ENCODE results near the gene ITSN1.

GRCh38 chr21:33611006-33611744 is 31.1 kb upstream of the ITSN1 start:
- TF ChIP-seq, protein P1, sequence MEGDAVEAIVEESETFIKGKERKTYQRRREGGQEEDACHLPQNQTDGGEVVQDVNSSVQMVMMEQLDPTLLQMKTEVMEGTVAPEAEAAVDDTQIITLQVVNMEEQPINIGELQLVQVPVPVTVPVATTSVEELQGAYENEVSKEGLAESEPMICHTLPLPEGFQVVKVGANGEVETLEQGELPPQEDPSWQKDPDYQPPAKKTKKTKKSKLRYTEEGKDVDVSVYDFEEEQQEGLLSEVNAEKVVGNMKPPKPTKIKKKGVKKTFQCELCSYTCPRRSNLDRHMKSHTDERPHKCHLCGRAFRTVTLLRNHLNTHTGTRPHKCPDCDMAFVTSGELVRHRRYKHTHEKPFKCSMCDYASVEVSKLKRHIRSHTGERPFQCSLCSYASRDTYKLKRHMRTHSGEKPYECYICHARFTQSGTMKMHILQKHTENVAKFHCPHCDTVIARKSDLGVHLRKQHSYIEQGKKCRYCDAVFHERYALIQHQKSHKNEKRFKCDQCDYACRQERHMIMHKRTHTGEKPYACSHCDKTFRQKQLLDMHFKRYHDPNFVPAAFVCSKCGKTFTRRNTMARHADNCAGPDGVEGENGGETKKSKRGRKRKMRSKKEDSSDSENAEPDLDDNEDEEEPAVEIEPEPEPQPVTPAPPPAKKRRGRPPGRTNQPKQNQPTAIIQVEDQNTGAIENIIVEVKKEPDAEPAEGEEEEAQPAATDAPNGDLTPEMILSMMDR (conservative IDR thresholded peaks at IDR 0.05; ENCODE audit: low read depth in 2 of 2) = no peak
- no peak for TF ChIP-seq POLR2AphosphoS5 (IDR thresholded peaks at IDR 0.05; ENCODE audit: low read depth)
- no peak for TF ChIP-seq EZH2 (IDR thresholded peaks at IDR 0.05; ENCODE audit: low read depth, unreplicated experiment)
